HG02588 (cell line): ENCODE results near the gene MAPK11.

Experiments
- ATAC-seq: cut with Tn5 transposase; IDR thresholded peaks from one replicate; pipeline ENCODE4 v1.9.1; 2021; ENCODE audit warnings: mild to moderate bottlenecking, moderate library complexity; ENCODE audit not compliant: unreplicated experiment

The MAPK11 gene

DNA sequence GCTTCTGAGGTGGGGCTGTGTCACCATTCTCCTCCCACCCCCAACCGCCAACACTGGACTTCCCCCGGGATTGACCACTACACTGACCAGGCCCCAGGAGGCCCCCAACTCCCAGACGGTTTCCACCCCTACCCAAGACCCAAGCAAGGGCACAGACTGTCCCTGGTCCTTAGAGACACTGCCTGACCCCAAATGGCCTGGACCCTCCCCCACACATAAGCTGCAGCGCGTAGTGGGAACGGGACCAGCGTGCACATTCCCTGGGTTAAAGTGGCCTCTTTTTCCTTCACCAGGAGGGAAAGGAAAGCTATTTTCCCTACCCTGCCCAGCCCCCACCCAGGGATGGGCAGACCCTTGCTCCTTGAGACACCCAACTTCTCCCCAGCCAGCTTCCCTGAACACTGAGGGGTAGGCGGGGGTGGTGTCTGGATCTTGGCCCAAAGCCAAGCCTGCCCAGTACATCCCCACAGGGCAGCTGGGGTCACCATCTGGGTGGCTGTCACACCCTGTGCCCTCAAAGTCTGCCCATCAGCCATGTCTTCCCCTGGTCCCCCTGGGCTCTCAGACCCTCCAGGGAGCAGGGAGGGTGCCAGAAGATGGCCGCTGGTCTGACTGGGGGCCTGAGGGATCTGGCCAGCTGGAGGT is 7.1 kb downstream of the MAPK11 start:
- no peak for ATAC-seq

DNA sequence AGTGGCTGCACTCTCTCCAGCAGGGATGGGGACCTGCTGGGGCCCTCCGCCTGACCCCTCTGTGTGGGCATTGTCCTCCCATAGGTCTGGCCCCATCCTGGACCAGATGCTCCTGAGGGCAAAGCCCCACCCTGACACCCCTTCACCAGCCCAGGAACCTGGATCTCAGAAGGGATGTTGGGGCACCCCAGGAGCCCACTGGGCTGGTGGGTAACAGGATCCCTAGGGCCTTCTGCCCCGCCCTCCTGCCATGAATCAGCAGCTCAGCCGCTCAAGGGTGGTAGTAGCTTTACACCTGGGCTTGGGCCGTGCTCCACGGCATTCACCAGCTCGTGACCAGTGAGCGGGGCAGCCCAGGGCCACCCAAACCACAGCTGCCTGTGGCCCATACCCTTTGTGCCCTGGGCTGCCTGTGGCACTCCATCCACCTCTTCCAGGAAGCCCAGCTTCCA is 7.7 kb downstream of the MAPK11 start:
- no peak for ATAC-seq

DNA sequence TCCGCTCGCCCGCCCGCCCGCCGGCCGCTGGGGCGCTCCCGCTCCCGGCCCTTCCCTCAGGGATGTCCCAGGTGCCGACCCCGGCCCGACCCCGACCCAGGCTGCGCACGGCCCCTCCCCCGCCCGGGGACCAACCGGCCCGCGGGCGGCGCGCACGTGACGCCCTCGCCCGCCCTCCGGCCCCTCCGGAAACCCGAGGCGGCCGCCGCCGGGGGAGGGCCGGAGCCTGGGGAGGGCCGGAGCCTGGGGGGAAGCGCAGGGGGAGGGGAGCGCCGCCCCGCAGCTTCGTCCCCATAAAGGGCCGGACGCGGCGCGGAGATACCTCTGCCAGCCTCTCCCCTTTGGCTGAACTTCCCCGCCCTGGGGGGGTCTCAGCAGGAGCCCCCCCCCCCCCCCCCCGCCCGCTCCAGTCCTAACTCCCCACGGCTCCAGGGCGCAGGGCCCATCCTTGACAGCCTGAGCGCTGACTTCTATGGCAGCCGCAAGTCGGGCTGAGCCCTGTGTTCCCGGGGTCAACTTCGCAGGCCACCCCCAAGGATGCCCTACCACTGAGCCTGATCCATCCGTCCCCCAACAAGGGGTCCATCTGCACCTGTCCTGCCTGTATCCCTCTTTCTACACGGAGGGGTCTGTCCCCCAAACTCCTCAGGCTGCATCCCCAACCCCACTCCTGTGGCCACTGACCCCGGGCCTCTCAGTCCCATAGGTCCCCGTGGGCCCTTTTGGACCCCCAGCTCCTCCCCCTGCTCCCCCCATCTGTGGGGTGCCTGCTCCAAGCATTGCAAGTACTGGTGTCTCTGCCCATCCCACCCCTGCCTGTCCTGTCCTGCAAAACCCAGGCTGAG is 8.3 kb downstream of the MAPK11 start, which contains the start of gene MAPK12:
MAPK12 (minus strand) TSS at position 69 of the 845 bp plus-strand sequence. CDS start 174 bp downstream, outside the sequence.
- ATAC-seq = no peak

DNA sequence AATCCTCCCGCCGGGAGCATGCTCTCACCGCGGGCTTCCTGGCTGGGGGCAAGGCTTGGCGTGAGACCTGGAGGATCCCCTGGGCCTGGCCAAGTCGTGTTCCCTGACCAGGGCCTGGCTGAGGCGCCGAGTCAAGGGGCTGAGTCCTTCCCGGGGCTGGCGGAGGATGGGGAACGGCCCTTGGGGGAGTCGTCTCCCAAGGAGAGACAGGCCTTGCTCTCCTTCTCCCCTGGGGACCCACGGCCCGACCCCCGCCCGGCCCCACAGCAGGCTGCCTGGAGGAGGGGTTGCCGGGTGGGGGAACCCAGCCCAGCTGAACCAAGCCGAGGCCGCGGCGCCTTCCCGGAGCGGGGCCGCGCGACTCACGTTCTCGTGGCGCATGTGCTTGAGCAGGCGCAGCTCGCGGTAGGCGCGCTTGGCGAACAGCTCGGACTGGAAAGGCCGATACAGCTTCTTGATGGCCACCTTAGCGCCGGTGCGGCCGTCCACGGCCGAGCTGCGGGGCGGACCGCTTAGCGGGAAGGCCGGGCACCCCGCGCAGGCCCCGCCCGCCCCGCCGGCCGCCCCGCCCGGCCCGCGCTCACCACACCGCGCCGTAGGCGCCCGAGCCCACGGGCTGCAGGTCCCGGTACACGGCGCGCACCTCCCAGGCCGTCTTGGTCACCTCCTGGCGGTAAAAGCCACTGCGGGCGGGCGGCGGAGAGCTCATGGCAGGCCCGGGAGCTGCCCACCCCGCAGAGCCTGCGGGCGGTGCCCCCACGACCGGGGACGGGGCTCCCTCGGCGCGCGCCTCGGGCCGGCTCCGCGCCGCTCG is 9.2 kb downstream of the MAPK11 start:
- no peak for ATAC-seq

DNA sequence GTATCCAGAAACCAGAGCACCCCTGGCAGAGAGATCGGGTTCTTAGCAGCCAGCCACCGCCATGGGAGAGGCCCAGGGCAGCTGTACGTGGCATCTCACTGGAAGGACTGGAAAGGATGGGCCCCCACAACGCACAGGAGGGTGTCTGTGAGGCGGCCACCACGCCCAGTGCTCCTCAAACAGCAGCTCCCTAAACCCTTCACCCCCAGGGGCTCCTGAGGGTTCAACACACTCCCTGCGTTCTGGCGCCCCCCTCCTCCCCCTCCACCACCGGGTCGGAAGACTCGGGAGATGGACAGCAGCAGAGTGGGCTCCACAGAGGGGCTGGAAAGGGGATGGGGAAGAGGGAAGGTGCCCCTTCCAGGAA is 9.8 kb downstream of the MAPK11 start:
- no peak for ATAC-seq

DNA sequence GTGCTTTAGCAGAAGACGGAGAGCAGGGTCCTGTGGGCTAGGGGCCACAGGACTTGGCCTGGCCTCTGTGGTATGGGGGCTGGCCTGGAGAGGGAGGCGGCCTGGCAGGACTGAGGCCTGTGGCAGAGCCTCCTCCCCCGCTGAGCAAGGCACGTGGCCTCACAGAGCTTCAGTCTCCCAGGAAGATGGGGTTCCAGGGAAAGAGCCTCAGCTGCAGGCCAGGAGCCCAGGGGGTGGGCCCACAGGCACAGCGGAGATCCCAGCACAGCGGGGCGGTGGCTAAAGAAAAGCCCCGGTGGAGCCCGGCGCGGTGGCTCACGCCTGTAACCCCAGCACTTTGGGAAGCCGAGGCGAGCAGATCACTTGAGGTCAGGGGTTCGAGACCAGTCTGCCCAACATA is 10.9 kb downstream of the MAPK11 start:
- no peak for ATAC-seq

DNA sequence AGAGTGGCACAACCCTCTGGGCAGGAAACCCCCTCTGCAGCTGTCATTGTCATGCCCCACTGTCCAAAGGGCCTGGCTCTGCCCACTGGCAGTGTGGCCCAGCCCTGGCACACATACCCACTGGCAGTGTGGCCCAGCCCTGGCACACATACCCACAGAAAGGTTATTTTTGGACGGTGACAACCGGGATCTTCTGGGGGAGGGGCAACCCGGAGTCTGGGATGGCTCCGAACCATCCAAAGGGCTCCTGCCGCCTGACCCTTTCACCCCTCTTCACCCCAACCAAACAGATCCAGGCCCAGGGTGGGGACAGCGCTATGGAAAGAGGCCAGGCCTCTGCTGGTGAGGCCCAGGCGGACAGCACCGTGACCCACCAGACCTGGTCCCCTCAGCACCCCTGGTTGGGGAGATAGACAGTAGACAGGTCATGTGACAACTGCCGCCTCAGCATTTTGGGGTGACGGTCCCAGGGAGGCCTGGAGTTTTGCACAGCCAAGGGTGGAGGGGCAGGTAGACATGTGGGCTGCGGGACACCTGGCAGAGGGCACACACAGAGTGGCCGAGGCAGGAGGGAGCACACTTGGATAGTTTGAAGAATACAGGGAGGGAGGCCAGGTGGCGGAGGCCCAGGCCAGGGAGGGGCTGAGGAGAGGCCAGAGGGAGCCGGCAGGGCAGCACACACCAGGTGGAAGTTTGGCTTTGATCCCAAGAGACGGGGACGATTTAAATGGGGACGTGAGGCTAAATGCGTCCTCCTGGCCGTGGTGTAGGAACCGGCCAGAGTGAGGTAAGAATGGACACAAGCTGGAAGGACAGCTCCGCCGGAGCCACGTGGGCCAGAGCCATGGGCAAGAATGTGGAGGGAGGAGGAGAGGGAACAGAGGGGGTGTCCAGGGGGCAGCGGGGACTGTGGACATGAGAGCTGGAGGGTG is 11.6 kb downstream of the MAPK11 start:
- ATAC-seq = no peak

DNA sequence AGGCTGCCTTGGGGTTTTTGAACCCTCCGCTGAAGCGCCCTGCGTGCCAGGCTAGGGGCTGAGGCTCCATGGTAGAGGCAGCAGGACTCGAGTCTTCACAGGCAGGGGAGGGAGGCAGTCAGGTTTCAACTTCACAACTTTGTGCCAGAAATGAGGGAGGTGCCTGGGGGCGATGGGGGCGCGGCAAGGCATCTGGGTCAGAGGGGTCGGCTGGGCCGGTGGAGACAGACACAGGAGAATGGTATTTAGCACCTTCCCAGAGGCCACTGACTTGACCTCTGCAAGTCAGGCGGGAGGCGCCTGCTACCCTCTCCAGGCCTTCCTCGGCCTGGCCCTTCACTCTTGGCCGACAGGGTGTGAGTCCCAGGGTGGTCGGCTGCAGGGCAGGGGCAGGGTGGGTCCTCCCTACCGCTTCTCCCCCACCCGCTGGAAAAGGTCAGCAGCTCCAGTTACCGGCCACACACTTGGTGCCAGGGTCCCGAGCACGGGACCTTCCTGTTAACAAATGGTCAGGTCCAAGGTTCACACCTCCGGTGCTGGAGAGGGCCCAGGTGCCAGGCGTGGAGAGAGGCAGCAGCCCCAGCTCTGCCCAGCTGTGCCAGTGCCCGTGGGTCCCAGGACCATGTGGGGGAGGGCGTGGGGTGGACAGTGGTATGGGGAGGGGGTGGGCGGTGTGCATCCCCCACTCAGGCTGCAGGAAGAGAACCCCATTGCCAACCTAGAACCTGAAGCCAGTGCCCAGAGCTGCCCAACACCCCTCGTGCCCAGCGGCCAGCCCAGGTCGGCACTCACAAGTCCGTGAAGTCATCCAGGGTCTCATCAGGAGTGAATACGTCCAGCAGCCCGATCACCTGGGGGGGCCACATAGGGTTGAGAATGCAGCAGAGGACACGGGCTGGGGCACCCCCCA is 12.5 kb downstream of the MAPK11 start:
- ATAC-seq = no peak

DNA sequence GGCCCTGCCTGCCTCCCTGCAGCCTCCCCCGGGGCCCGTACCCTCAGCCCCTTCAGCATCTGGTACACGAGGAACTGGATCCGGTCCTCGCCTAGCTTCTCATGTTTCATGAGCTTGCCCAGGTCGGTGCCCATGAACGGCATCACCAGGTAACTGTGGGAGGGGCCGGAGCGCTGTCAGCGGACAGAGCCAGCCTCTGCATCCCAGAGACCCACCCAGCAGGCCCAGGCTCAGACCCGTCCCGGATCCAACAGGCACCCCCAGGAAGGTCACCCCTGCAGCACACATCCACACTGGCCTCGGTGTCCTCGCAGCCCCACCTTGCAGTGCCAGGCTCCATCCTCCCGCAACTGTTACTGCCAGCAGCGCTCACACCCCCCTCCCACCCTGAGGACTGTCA is 13.1 kb downstream of the MAPK11 start:
- no peak for ATAC-seq

DNA sequence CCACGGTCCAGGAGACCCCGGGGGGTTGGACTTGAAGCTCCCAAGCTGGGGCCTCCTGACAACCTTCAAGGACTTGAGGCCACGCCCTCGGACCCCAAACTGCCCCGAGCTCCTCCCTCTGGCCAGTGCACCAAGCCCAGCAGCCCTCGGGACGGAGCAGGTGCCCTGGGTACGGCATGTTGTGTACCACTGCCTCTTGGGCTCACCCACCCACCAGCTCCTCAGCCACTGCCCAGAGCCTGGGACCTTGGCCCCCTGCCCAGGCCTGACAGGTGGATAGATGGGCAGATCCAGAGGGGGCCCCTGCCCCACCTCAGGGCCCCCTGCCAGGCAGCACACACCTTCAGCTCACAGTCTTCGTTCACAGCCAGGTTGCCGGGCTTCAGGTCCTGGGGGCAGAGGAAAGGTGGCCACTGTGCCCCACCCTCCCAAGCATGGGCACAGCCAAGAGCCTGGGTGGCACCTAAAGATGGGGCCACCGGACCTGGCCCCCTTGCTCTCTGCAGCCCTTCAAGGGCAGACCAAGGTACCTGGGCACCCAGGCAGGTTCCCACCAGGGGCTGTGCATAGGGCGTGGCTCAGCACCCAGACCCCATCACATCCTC is 13.8 kb downstream of the MAPK11 start:
- ATAC-seq = no peak

DNA sequence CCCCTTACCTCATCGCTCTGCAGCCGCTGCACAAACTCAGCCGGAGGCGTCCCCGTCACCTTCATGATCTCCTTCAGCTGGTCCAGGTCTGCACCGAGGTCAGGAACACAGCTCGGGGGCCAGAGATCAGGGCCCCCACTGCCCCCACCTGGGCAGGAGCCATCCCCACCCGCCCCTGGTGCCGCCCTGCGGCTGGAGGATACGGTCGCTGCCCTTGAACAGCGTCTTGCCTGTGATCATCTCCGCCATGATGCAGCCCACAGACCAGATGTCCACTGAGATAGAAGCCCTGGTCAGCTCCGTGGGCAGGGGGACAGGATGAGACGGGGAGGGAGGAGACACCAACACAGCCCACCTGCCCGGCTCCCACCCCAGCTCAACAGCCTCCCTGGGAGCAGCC is 14.6 kb downstream of the MAPK11 start:
- no peak for ATAC-seq

DNA sequence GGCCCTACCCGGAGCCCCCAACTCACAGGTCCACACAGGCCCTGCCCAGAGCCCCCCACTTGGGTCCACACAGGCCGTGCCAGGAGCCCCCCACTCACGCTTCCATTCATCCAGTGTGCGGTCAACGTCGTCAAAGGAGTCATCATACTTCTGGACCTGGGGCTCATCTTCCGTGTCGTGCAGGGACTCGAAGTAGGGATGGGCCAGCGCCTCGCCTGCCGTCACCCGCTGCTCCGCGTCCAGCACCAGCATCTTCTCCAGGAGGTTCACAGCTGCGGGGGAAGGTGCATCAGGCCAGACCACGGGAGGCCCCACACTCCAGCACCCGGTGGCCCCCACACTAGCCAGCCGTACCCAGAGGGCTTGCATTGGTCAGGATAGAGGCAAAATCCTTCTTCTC is 15.1 kb downstream of the MAPK11 start:
- no peak for ATAC-seq

DNA sequence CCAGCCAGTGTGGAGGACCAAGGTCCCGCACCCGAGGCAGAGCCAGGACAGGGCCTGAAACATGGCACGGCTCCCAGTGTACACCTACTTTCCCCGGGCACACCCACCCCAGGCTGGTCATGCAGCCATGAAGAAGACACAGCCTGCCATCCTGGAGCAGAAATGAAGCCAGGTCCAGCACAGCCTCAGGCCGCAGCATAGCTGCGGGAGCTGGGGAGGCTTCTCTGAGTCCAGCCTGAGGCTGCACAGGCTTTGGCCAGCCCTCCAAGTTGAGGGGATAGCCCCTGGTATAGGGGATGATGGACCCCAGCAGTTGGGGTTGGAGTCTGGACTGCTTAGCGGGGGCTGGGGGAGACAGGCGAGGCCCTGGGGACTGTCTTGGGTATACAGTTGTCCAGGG is 16.2 kb downstream of the MAPK11 start:
- no peak for ATAC-seq

DNA sequence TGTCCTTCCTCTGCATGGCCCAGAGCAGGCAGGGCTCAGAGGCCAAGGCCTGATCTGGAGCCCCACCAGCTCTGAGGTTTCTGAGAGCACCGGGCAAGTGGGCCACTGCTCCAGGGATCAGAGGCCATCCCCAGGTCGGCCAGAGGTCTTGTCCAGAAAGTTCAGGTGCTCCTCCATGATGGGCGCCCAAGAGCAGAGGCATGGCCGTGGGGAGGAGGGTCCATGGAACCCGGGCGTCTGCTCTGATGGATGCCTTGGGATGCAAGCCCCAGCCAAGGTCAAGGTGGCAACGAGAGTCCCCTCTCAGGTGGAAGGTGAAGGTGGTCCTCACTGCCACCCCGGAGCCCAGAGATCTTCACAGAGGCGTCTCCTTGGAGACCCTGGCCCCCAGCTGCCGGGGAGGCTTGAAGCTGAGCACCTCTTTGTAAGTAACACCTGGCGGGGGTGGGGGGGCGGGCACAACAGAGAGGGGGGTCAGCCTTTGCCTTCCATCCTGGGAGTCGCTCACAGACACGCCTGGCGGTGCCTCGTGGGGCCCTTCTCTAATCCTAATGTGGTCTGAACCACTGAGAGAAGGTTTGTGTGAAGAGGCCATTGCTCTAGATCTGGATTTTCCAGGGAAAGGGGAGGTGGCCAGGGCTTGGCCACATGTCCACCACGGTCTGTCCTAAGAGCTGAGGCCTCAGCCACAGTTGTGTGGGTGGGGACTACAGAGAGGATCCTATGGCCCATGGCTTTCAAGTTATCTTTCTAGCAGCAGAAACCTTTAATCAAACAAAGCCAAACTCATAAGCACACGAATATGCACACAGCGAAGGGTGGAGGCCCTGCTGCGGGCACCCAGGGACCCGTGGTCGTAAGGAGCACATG is 16.9 kb downstream of the MAPK11 start:
- ATAC-seq = no peak

DNA sequence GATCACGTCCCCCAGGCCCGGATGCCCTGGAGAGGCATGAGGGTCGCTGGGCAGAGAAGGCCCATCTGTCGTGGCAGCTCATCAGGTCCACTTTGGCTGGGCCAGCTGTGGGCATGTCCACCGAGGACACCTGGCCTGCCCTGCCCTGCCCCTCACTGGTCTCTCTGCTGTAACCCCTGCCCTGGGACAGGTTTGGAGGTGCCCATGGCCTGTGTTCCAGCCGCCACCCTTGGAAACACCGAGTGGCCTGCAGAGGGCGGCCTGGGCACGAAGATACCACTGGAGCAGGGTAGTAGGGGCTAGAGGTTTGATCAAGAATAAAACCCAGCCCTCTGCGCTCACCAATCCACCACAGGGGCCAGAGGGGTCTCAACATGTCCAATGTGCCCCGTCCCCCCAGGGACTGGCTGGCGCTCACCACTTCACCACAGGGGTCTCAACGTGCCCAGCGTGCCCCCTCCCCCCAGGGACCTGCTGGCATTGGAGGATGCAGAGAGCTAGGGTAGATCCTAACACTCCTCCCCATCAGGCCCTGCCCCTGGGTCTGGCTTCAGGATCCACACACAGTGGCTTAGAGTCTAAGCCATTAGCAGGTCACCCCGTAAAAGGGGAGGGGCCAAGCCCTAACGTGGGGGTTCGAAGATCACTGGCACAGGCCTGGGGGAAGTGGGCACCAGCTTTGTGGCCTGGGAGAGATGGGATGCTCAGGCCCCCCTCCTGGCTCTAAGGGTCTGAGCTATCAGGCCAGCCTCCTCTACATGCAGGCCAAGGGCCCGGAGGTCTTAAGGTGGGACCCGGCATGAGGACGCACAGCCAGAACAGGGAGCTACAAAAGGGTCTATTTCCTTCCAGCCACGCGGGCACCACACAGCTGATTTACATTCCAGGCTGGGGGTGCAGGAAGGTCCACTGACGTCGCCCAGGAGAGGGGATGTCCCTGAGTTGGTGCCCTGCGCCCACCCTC is 17.8 kb downstream of the MAPK11 start:
- no peak for ATAC-seq

DNA sequence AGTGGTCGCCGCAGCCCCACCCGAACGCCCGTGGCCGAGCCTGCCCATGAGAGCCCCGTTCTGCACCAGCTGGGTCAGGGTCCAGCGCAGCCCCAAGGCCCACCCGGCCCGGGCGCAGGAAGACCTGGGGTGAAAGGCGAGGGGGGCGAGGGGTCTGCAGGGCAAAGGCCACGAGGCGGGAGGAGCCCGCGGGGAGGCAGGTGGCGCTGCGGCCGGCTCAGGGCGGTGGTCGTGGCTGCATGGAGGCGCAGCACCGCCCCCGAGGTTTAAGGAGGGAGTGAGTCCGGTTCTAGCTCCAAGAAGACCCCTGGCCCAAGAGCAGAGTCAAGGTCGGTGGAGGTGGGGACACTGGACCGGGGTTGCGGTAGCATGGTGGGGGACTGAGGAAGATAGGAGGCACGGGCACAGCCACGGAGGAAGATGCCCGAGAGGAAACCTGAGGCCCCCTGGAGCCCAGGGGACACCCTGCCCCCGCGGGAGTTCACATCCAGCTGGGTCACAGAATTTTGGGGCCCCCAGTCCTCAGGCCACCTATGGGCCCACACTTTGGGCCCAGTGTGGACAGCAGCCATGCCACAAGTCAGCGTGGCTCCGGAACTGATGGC is 18.6 kb downstream of the MAPK11 start:
- no peak for ATAC-seq
